LNCaP clone FGC (cell line): ENCODE data around the gene LRRC14B.

Experiments used
- DNase-seq: peaks from one replicate; pipeline ENCODE4 v3.0.0-alpha.2; 2011; ENCODE audit warnings: low read depth
- H3K4me3 ChIP-seq: 2 replicates; pipeline ENCODE4 v1.5.1; 2011; ENCODE audit warnings: mild to moderate bottlenecking, low read depth, low read length, control low read depth
- CTCF ChIP-seq: IDR thresholded peaks from 2 replicates; pipeline ENCODE4 v1.5.1; 2012; ENCODE audit warnings: mild to moderate bottlenecking; ENCODE audit not compliant: control insufficient read depth, insufficient read depth; ENCODE audit errors: extremely low read depth

LRRC14B gene

DNA sequence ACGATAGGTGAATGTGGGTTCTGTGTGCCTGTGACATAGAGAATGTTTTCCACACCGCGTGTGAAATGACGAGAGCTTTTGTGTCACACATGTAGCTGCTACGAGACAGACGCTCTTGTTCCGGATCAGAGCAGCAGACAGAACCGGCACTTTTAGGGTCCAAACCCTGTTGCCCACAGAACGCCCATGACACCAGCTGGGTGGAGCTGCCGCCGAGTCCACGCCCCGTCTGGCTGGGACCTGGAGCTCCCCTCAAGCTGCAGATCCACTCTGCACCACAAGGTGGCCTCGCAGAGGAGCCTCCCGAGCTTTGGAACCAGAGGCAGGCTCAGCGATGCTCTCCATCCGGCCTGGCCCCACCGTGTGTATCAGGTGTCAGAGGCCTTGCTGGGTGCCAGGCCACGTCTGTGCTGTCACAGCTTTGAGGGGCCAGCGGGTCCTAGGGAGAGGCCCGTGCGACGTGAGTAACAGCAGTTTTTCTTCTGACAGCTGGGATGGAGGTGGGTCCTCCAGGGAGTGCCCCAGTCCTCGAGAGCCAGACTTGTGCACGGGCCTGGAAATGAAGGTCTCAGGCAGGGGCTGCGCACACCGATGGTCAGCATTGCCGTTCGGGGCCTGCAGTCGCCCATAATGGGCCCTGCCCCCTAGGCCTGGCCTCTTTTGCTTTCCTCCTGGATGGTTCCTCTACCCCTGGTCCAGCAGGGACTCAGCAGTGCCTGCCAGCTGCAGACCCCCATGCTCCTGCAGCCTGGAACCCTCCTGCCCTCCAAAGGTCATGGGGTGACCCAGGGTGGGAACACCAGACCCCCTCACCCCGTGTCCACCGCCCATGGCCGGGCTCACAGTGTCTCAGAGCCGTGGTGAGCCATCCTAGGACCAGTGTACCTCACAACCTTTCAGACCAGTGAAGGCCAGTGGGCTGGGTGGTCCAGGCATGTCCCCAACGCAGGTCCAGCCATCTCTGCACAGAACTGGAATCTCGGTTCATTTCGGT is 2.5 kb upstream of the LRRC14B start:
- no peak for DNase-seq
- 0 out of 2 replicates have a peak overlapping the region, but pooled peaks have one; percentile 27 for H3K4me3 ChIP-seq
- peak; percentile 86 for TF ChIP-seq CTCF

DNA sequence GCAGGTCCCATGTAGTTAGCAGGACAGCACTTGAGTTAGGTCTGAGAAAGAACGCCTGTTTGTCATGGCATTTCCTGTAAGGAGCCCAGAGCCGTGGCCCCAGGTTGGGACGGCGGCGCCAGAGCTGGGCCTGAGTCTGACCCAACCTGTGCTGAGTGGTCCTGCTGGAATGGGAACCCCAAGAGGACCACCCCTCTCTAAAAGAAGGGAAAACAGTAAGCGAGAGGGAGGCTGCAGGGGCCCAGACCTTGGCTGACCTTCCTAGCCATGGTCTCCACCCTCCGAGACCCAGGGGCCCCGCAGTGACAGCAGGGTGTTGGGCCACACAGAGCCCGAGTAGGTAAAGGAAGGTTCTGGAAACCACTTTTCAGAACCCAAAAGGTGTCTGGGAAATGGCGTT is 1.8 kb upstream of the LRRC14B start:
- no peak for TF ChIP-seq CTCF
- no peak overlapping the region for H3K4me3 ChIP-seq

DNA sequence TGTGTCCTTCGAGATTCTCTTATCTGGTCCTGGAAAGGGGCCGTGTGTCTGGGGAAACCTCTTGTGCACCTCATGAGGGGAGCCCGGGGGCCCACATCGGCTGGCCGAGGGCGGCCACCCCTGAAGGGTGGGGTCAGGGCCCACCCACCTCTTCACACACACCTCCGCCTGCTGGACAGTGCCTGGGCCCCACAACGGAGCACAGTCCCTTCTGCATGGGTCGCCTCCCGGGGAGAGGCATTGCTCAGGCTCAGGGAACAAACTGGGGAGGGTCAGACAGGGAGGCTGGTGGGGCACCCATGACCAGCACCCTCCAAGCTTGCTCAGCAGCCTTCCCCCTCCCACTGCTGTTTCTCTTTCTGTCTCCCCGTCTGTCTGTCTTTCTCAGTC is 1.3 kb upstream of the LRRC14B start:
- DNase-seq: no peak
- TF ChIP-seq CTCF: no peak
- H3K4me3 ChIP-seq: no peak overlapping the region

More for the DNA sequence above, 1.8 kb upstream of the LRRC14B start:
- no peak for DNase-seq

- no peak for TF ChIP-seq CTCF
- no peak overlapping the region for H3K4me3 ChIP-seq
- no peak for DNase-seq
Measured at GRCh38 chr5:190366-191035, 794 bp upstream of the LRRC14B start.

DNA sequence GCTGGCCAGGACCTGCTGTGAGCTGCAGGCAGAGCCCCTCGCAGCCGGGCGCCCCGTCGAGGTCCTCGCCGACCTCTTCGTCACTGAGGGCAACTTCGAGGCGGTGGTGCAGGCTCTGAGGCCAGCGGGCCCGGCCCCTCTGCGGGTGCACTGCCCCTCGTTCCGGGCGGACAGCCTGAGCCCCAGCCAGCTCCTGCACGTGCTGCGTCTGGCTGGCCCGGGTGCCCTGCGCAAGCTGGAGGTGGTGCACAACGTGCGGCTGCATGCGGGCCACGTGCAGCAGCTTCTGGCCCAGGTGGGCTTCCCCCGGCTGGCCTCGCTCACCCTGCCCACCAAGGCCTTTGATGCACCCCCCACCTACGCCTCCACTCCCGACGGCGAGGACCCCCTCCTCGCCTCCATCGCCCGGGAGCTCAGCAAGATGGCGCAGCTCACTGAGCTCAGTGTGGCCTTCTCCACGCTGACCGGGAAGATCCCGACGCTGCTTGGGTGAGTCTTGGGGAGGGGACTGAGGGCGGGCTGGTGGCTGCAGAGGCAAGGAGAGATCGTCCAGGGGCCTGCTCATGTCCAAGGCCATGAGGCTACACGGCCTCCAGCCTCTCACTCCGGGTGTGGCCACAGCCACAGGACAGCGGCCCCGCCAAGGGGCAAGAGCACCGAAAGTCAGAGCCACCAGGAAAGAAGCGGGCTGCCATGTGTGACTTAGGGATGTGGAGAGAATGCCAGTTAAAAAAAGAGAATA is 825 bp downstream of the LRRC14B start:
- no peak for DNase-seq
- TF ChIP-seq CTCF: no peak
- no peak overlapping the region for H3K4me3 ChIP-seq

DNA sequence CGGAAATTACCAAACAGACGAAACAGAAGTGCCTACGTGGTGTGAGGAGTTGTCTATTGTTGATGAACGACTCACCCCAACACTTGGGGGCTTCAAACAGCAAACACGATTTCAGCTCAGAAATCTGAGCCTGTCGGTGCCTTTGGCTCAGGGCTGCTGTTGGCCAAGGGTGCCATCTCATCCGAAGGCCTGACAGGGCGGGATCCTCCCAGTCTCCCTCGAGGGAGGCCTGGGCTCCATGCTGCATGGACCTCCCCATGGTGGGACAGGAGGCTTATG is 1.3 kb downstream of the LRRC14B start:
- DNase-seq: no peak
- TF ChIP-seq CTCF: no peak
- no peak overlapping the region for H3K4me3 ChIP-seq
